ENCODE measurements around the gene NPAS2.

NPAS2 gene

DNA sequence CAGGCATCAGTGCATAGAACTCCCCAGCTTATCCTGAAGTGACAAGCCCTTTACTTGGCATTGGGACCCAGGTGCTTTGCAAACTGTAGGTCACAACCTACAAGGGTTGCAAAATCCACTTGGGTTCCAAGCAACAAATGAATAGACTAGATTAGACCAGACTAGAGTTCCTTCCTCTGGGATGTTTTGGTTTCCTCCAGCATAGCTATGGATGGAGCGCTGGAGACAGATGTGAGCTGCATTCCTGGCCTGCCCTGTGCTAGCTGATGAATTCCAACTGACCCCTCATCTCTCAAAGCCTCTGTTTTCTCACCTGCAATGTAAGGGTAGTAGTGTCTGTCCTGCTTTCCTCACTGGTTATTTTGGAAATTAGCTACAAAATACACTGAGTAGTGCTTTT lies 86.2 kb downstream of the NPAS2 start:
- no peak for DNase-seq (ENCODE audit: extremely low read depth, low read depth)
- TF ChIP-seq, protein P1, sequence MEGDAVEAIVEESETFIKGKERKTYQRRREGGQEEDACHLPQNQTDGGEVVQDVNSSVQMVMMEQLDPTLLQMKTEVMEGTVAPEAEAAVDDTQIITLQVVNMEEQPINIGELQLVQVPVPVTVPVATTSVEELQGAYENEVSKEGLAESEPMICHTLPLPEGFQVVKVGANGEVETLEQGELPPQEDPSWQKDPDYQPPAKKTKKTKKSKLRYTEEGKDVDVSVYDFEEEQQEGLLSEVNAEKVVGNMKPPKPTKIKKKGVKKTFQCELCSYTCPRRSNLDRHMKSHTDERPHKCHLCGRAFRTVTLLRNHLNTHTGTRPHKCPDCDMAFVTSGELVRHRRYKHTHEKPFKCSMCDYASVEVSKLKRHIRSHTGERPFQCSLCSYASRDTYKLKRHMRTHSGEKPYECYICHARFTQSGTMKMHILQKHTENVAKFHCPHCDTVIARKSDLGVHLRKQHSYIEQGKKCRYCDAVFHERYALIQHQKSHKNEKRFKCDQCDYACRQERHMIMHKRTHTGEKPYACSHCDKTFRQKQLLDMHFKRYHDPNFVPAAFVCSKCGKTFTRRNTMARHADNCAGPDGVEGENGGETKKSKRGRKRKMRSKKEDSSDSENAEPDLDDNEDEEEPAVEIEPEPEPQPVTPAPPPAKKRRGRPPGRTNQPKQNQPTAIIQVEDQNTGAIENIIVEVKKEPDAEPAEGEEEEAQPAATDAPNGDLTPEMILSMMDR (IDR thresholded peaks at IDR 0.05; ENCODE audit: low read depth, low read length): no peak

- no peak for DNase-seq (ENCODE audit: extremely low read depth, low read depth)
- TF ChIP-seq, protein P1 (IDR thresholded peaks at IDR 0.05; ENCODE audit: low read depth, low read length): no peak
Observed at GRCh38 chr2:100906679-100907078, 86.7 kb downstream of the NPAS2 start.

DNA sequence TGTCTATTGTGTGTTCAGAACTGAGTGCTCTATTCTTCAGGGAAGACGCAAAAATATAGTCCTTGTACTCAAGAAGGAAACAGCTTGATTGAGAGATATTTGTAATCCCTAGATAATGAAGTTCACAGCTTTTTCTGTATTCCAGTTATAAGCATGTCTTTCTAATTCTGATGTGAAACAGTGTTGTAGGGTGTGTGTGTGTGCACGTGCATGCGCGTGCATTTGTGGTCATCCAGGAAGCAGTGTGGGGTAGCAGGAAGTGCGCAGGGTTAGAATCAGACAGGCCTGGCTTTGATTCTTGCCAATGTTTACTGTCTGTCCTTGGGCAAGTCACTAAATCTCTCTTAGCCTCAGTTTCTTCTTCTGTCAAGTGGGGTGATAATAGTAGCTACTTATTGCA lies 87.9 kb downstream of the NPAS2 start:
- DNase-seq (ENCODE audit: extremely low read depth, low read depth): no peak
- TF ChIP-seq, protein P1 (IDR thresholded peaks at IDR 0.05; ENCODE audit: low read depth, low read length): no peak

DNA sequence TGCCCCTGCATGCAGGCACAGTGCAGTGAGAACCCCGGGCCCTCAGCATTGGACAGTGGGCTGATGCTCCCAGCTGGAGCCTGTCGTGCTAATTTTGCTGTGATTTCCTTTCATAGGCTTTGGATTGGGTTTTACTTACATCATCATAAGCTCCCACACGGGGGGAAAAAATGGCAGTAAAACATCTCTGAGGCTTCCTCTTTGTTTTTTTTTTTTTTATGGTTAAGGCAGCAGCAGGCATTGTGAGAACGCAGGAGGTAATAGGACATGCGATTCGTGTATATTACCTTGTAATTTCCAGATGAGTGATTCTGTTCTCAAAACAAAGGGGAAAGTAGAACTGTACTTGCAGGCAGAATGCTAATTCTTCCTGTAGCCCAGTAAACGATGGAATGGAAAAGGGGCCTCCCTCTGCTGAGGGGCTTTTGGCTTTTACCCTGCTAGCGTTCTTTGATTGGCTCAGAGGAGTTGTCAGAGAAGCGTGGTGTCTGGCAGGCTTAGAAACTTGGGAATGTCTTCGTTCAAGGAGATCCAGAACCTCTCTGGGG lies 89.7 kb downstream of the NPAS2 start:
- TF ChIP-seq, protein P1 (IDR thresholded peaks at IDR 0.05; ENCODE audit: low read depth, low read length): no peak
- no peak for DNase-seq (ENCODE audit: extremely low read depth, low read depth)

DNA sequence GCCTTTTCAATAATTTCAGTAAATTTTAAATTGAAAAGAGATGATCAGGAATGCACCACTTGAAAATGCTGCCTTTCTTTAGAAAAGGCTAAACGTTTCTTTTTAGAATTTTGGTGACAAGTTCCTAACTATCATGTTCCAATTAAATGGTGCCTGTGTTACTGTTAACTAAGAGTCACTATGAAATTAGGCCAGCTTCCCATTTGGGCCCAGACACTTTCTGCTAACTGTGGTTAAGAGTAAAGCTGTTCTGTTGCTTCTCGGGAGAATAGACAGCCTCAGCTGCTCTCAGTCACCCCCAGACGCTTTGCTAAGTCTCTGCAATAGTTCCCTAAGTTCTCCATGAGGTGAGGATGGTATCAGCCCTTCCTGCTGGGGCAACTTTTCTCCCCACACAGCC lies 90.2 kb downstream of the NPAS2 start:
- no peak for DNase-seq (ENCODE audit: extremely low read depth, low read depth)
- TF ChIP-seq, protein P1 (IDR thresholded peaks at IDR 0.05; ENCODE audit: low read depth, low read length): no peak

- TF ChIP-seq, protein P1 (IDR thresholded peaks at IDR 0.05; ENCODE audit: low read depth, low read length): peak; percentile 18
- no peak for DNase-seq (ENCODE audit: extremely low read depth, low read depth)
Observed at GRCh38 chr2:100919316-100919715, 99.4 kb downstream of the NPAS2 start.

GRCh38 chr2:100921685-100922161 lies 101.8 kb downstream of the NPAS2 start:
- DNase-seq (ENCODE audit: extremely low read depth, low read depth): no peak
- TF ChIP-seq, protein P1 (IDR thresholded peaks at IDR 0.05; ENCODE audit: low read depth, low read length): no peak

Data from AG09319 (cell line).